IMR-90 (cell line): ENCODE measurements around the gene ZNF439. TPM values are rescaled to one million over a fixed set of nuclear protein-coding genes. Genes with fewer than 3 reads are reported as not detected.

Experiments
- ATAC-seq: fragments of 200-7000 bp; cut with Tn5 transposase; 2 replicates; pipeline ENCODE4 v1.9.1; 2020; ENCODE audit warnings: low read depth, mild to moderate bottlenecking, moderate library complexity
- BruUV-seq: library from RNA; stranded (reverse); fragments of 400-500 nt; replicated peaks from 2 replicates; lab custom pipeline; 2021; lab: Mats Ljungman, UMichigan
- CTCF ChIA-PET: fragments of 300-600 bp; formaldehyde crosslinking; extraction: SDS; loops from one replicate; lab custom pipeline; 2021; ENCODE audit warnings: antibody characterized with exemption; lab: Yijun Ruan, JAX
- POLR2A ChIA-PET: fragments of 300-600 bp; sonication (Branson Sonifier 250); formaldehyde crosslinking; loops from one replicate; lab custom pipeline; 2022; ENCODE audit warnings: antibody characterized with exemption; ENCODE audit not compliant: unreplicated experiment; lab: Charles Lee
- DNase-seq: peaks from one replicate; pipeline ENCODE4 v3.0.0; 2013
- H2AFZ ChIP-seq: replicated peaks from 2 replicates; pipeline ENCODE3; 2013; ENCODE audit warnings: low read length, mild to moderate bottlenecking; ENCODE audit not compliant: poor library complexity
- H2AK5ac ChIP-seq: 2 replicates; pipeline ENCODE4 v1.6.1; 2013; ENCODE audit warnings: low read depth, low read length, inconsistent platforms
- H2AK9ac ChIP-seq: replicated peaks from 2 replicates; pipeline ENCODE3; 2013; ENCODE audit warnings: mild to moderate bottlenecking, low read depth, low read length, moderate library complexity; ENCODE audit not compliant: poor library complexity
- H2BK120ac ChIP-seq: 2 replicates; pipeline ENCODE4 v1.6.1; 2013; ENCODE audit warnings: low read depth, low read length, inconsistent platforms
- H2BK15ac ChIP-seq: 3 replicates; pipeline ENCODE4 v1.6.1; 2013; ENCODE audit warnings: low read depth, low read length, inconsistent platforms
- H2BK20ac ChIP-seq: 2 replicates; pipeline ENCODE4 v1.6.1; 2013; ENCODE audit warnings: low read depth, mild to moderate bottlenecking, inconsistent platforms, low read length, moderate library complexity
- H2BK5ac ChIP-seq: 2 replicates; pipeline ENCODE4 v1.6.1; 2013; ENCODE audit warnings: mild to moderate bottlenecking, low read depth, low read length, inconsistent platforms; ENCODE audit not compliant: poor library complexity, severe bottlenecking
- H3K14ac ChIP-seq: replicated peaks from 2 replicates; pipeline ENCODE4 v1.6.1; 2013; ENCODE audit warnings: low read depth, low read length, inconsistent platforms
- H3K18ac ChIP-seq: 2 replicates; pipeline ENCODE4 v1.6.1; 2013; ENCODE audit warnings: low read depth, low read length, control low read depth
- H3K23ac ChIP-seq: 2 replicates; pipeline ENCODE4 v1.6.1; 2013; ENCODE audit warnings: low read depth, low read length, inconsistent platforms
- H3K27ac ChIP-seq: 2 replicates; pipeline ENCODE4 v1.5.1; 2013; ENCODE audit warnings: mild to moderate bottlenecking, control low read depth, low read length; ENCODE audit not compliant: insufficient read depth
- H3K27me3 ChIP-seq: 2 replicates; pipeline ENCODE4 v1.6.1; 2013; ENCODE audit warnings: low read length; ENCODE audit not compliant: control insufficient read depth, insufficient read depth
- H3K36me3 ChIP-seq: 2 replicates; pipeline ENCODE4 v1.6.1; 2013; ENCODE audit warnings: low read length, mixed read lengths; ENCODE audit not compliant: control insufficient read depth, insufficient read depth
- H3K4ac ChIP-seq: 2 replicates; pipeline ENCODE4 v1.6.1; 2013; ENCODE audit warnings: low read depth, low read length, inconsistent platforms
- H3K4me1 ChIP-seq: 2 replicates; pipeline ENCODE4 v1.6.1; 2013; ENCODE audit warnings: low read length, mixed read lengths; ENCODE audit not compliant: control insufficient read depth, insufficient read depth
- H3K4me2 ChIP-seq: 2 replicates; pipeline ENCODE4 v1.6.1; 2013; ENCODE audit warnings: low read depth, mild to moderate bottlenecking, control low read depth, low read length, moderate library complexity
- H3K4me3 ChIP-seq: 2 replicates; pipeline ENCODE4 v1.5.1; 2013; ENCODE audit warnings: low read depth, mild to moderate bottlenecking, control low read depth, low read length, moderate library complexity; ENCODE audit not compliant: insufficient read depth
- H3K56ac ChIP-seq: 2 replicates; pipeline ENCODE4 v1.6.1; 2013; ENCODE audit warnings: low read length, inconsistent platforms; ENCODE audit not compliant: insufficient read depth; ENCODE audit errors: extremely low read depth
- H3K79me1 ChIP-seq, 2 experiments: 2 replicates each; pipeline ENCODE4 v1.6.1; 2013; ENCODE audit warnings: low read length in 2 of 2, inconsistent platforms in 1 of 2, low read depth in 1 of 2
- H3K9ac ChIP-seq: 2 replicates; pipeline ENCODE4 v1.6.1; 2013; ENCODE audit warnings: low read depth, low read length, control low read depth
- H3K9me1 ChIP-seq: 2 replicates; pipeline ENCODE4 v1.6.1; 2013; ENCODE audit warnings: low read length, inconsistent platforms; ENCODE audit not compliant: insufficient read depth
- H3K9me3 ChIP-seq: 2 replicates; pipeline ENCODE4 v1.6.1; 2013; ENCODE audit warnings: low read length; ENCODE audit not compliant: control insufficient read depth, insufficient read depth
- H4K20me1 ChIP-seq: 2 replicates; pipeline ENCODE4 v1.6.1; 2013; ENCODE audit warnings: low read length, inconsistent platforms; ENCODE audit not compliant: insufficient read depth
- H4K5ac ChIP-seq: 2 replicates; pipeline ENCODE4 v1.6.1; 2013; ENCODE audit warnings: mild to moderate bottlenecking, low read depth, low read length, control low read depth
- H4K8ac ChIP-seq, 2 experiments: 2 replicates each; pipeline ENCODE4 v1.6.1; 2013; ENCODE audit warnings: low read depth in 2 of 2, low read length in 2 of 2, control low read depth in 1 of 2, inconsistent platforms in 1 of 2
- H4K91ac ChIP-seq: 2 replicates; pipeline ENCODE4 v1.6.1; 2013; ENCODE audit warnings: low read depth, low read length, inconsistent platforms; ENCODE audit not compliant: insufficient read depth
- BHLHE40 ChIP-seq: fragments of 150-350 bp; IDR thresholded peaks from 2 replicates; pipeline ENCODE4 v1.6.1; 2016; ENCODE audit warnings: mild to moderate bottlenecking, low read depth, low read length
- CEBPB ChIP-seq: IDR thresholded peaks from 2 replicates; pipeline ENCODE4 v1.6.1; 2012; ENCODE audit warnings: low read depth, low read length, improper control_type of control experiment
- CHD1 ChIP-seq: IDR thresholded peaks from 2 replicates; pipeline ENCODE4 v1.6.1; 2012; ENCODE audit warnings: low read depth, low read length, improper control_type of control experiment
- CTCF ChIP-seq: conservative IDR thresholded peaks from 2 replicates; pipeline ENCODE4 v1.5.1; 2012; ENCODE audit warnings: mild to moderate bottlenecking, low read depth, low read length, improper control_type of control experiment
- MAFK ChIP-seq: IDR thresholded peaks from 2 replicates; pipeline ENCODE4 v1.6.1; 2012; ENCODE audit warnings: low read depth, low read length, improper control_type of control experiment
- MAZ ChIP-seq: IDR thresholded peaks from 2 replicates; pipeline ENCODE4 v1.6.1; 2012; ENCODE audit warnings: low read depth, mild to moderate bottlenecking, low read length, improper control_type of control experiment, moderate library complexity, borderline replicate concordance
- MXI1 ChIP-seq: IDR thresholded peaks from 2 replicates; pipeline ENCODE4 v1.6.1; 2012; ENCODE audit warnings: low read depth, mild to moderate bottlenecking, low read length, moderate library complexity, borderline replicate concordance
- POLR2A ChIP-seq: IDR thresholded peaks from 2 replicates; pipeline ENCODE4 v1.6.1; 2012; ENCODE audit warnings: mild to moderate bottlenecking, low read depth, low read length
- RAD21 ChIP-seq: IDR thresholded peaks from 2 replicates; pipeline ENCODE4 v1.6.1; 2012; ENCODE audit warnings: low read length, improper control_type of control experiment
- SMC3 ChIP-seq: fragments of 150-350 bp; IDR thresholded peaks from 2 replicates; pipeline ENCODE4 v1.6.1; 2016; ENCODE audit warnings: low read depth, mild to moderate bottlenecking, antibody characterized with exemption, low read length, moderate library complexity
- WGBS, 2 experiments: methylation state at CpG; one replicate each; pipeline versions ENCODE4 v1.1.5 to v1.1.7; 2013; ENCODE audit warnings: missing lambda C conversion rate in 2 of 2; ENCODE audit not compliant: insufficient read length in 1 of 2; ENCODE audit errors: extremely low coverage in 2 of 2; 5-methylcytosine and 5-hydroxymethylcytosine counted together
- dilution Hi-C: fragments of 300-500 bp; cut with HindIII; formaldehyde crosslinking; loops from one replicate; pipeline ENCODE4 v1.14.3; 2018; ENCODE audit warnings: low sequenced_read_pairs; ENCODE audit not compliant: unreplicated experiment
- in situ Hi-C: fragments of 300-500 bp; cut with MboI; formaldehyde crosslinking; loops from 3 replicates; pipeline ENCODE4 v1.14.3; 2019; ENCODE audit warnings: low sequenced_read_pairs, inconsistent platforms, mixed read lengths
- intact Hi-C: fragments of 100-400 bp; cut with micrococcal nuclease; formaldehyde crosslinking; loops from 2 replicates; pipeline ENCODE4 v1.10.0; 2022
- polyA plus RNA-seq, 3 experiments: library from polyadenylated mRNA; depleted of rRNA; stranded (reverse); fragments of >200 nt; gene quantifications; 2 replicates each; pipeline ENCODE4 v1.2.3, GENCODE V29; 2012; ENCODE audit warnings: low replicate concordance in 1 of 3
- total RNA-seq: library from RNA; depleted of rRNA; stranded (reverse); fragments of >200 nt; gene quantifications from 2 replicates; pipeline ENCODE4 v1.2.3, GENCODE V29; 2012
- TF ChIP-seq, protein P1 (sequence below): fragments of 150-350 bp; IDR thresholded peaks from 2 replicates; pipeline ENCODE4 v1.6.1; 2016; ENCODE audit warnings: low read depth, mild to moderate bottlenecking, low read length, moderate library complexity, borderline replicate concordance

ZNF439 gene
- total and polyA plus RNA-seq, 2 of the 4 experiments (the other 2 are of a cell fraction) = 4.8 to 8.4 TPM

- Histone ChIP-seq H3K4me3 (peak within 1 kb of the TSS; percentile 86), H2BK5ac (peak within 1 kb of the TSS; percentile 83), H3K27ac (peak within 1 kb of the TSS; percentile 89), H2BK20ac (no peak within 1 kb of the TSS), H3K4ac (peak within 1 kb of the TSS; percentile 91), H3K18ac (peak within 1 kb of the TSS; percentile 49; the same call in 1 of the 2 replicates), H3K9ac (peak within 1 kb of the TSS; percentile 90), H3K79me1 (peaks cover 3 to 16% of the 10 kb centered on the region in 2 experiments; a peak in 3 of 4 replicates), H3K9me1 (no peaks in the 10 kb centered on the region), H4K20me1 (no peaks in the 10 kb centered on the region), H3K27me3 (no peaks in the 10 kb centered on the region), H4K5ac (peak within 1 kb of the TSS; percentile 53; the same call in 1 of the 2 replicates), H4K91ac (peak within 1 kb of the TSS; percentile 79; the same call in 1 of the 2 replicates), H2BK15ac (no peak within 1 kb of the TSS; the same call in 2 of the 3 replicates), H3K56ac (peak within 1 kb of the TSS; percentile 37; the same call in 1 of the 2 replicates), H3K23ac (peak within 1 kb of the TSS; percentile 98), H3K14ac (peak within 1 kb of the TSS; percentile 100), H3K4me2 (peak within 1 kb of the TSS; percentile 94), H2BK120ac (0 out of 2 replicates have a peak within 1 kb of the TSS, but pooled peaks have one; percentile 76), H3K36me3 (peaks cover 1% of the 10 kb centered on the region), H3K9me3 (peaks cover 5% of the 10 kb centered on the region; the same call in 1 of the 2 replicates), H4K8ac (peak within 1 kb of the TSS in 1 of 2 experiments; percentile 92; a peak in 2 of 4 replicates), H2AFZ (peak within 1 kb of the TSS; percentile 99), H3K4me1 (no peaks in the 10 kb centered on the region), H2AK9ac (peak within 1 kb of the TSS; percentile 60), H2AK5ac (no peak within 1 kb of the TSS)
- ChIA-PET POLR2A (no interaction called here), CTCF (no interaction called here)
- no peak for TF ChIP-seq CTCF
- TF ChIP-seq POLR2A = peak; percentile 67; the same call in 1 of the 2 replicates
- TF ChIP-seq, protein P1, sequence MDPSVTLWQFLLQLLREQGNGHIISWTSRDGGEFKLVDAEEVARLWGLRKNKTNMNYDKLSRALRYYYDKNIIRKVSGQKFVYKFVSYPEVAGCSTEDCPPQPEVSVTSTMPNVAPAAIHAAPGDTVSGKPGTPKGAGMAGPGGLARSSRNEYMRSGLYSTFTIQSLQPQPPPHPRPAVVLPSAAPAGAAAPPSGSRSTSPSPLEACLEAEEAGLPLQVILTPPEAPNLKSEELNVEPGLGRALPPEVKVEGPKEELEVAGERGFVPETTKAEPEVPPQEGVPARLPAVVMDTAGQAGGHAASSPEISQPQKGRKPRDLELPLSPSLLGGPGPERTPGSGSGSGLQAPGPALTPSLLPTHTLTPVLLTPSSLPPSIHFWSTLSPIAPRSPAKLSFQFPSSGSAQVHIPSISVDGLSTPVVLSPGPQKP = no peak
- TF ChIP-seq BHLHE40 = no peak
- TF ChIP-seq CEBPB = no peak
- TF ChIP-seq RAD21 = 0 out of 2 replicates have a peak, but pooled peaks have one; percentile 5
- TF ChIP-seq MAFK = no peak
- peak; percentile 24; the same call in 1 of the 2 replicates for TF ChIP-seq MAZ
- no peak for TF ChIP-seq CHD1
- TF ChIP-seq SMC3 = no peak
- no peak for TF ChIP-seq MXI1
- DNase-seq (peak; percentile 92), ATAC-seq (peak; percentile 100)
- no TSS peak for BruUV-seq
- 1% methylated on average over 21 of the region's 55 CpGs; no CpG with 5 or more reads in 1 of the 2 experiments for WGBS, 2 experiments
- in situ Hi-C loops = no loop called here
- dilution Hi-C loops = no loop called here
- intact Hi-C loops = loop anchor here (1.0 to 5.0 kb wide), 2 partner anchors 48 to 142 kb away; partner anchors contain the start of gene ZNF441
Observed at GRCh38 chr19:11814029-11814699, 34.4 kb upstream of the ZNF439 start, which contains the start of gene ZNF440. ZNF440 (plus strand) TSS chr19:11814273; CDS start chr19:11814448, 175 bp downstream.
